ENCODE data around the gene TMSB15C. TPM values are rescaled to one million over a fixed set of nuclear protein-coding genes. Genes with fewer than 3 reads are reported as not detected.
A peak's percentile ranks its signal among the peaks of the same experiment; 100 is the strongest.
"Not testable (repeated sequence)": the region's sequence is repeated elsewhere in the genome, so short reads cannot be mapped to it uniquely, and the experiment has no call there.

The TMSB15C gene
- total and polyA plus RNA-seq, 5 donors: 0.40 to 1.4 (median 0.94) TPM

- H3K4me1 ChIP-seq (ENCODE audit: control insufficient read depth, insufficient read depth, low read length): no peaks in the 10 kb centered on the region
- intact Hi-C loops (cut with DNase I): loop anchor here in 1 of 4 donors (1.0 kb wide), 1 partner anchor 37 kb away; no protein-coding TSS in a partner anchor
- no peak overlapping the region for H3K4me3 ChIP-seq (ENCODE audit: low read length)
- H3K27ac ChIP-seq (ENCODE audit: low read length): no peak overlapping the region
- H3K27me3 ChIP-seq (ENCODE audit: control insufficient read depth, insufficient read depth): no peaks in the 10 kb centered on the region
- DNase-seq (no peak), ATAC-seq (no peak)
- no peaks in the 10 kb centered on the region for H3K9me3 ChIP-seq (ENCODE audit: control insufficient read depth, low read length)
These were observed 22.9 kb upstream of the TMSB15C start for GRCh38 chrX:104098919-104099318.

DNA sequence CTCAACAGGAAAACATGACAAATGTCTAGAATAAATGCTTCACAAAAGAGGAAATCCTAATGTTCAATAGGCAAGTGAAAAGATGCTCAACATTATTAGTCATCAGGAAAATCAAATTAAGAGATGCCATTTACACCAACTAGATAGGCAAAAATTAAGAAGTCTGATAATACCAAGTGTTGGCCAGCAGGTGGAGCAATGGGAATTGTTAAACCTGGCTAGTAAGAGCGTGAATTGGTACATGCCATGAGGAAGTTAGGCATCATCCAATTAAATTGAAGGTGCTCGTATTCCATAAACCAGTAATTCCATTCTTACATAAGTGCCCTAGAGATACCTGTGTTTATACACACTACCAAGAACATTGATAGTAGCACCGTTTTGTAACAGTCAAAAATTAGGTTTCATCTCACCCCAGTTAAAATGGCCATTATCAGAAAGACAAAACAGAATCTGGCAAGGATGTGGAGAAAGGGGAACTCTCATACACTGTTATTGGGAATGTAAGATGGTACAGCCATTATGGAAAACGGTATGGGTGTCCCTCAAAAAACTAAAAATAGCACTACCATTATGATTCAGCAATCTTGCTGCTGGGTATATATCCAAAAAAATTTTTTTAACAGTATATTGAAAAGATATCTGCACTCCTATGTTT, 22.2 kb upstream of the TMSB15C start:
- WGBS: under 1% methylated on average over 4 of the region's 4 CpGs
- H3K4me3 ChIP-seq (ENCODE audit: low read length): no peak overlapping the region
- intact Hi-C loops (cut with DNase I): loop anchor here in 1 of 4 donors (1.0 kb wide), 1 partner anchor 38 kb away; no protein-coding TSS in a partner anchor
- ATAC-seq (peak in 1 of 2 donors; percentile 73), DNase-seq (peak in 2 of 3 donors; percentile 37 to 46)
- no peaks in the 10 kb centered on the region for H3K4me1 ChIP-seq (ENCODE audit: control insufficient read depth, insufficient read depth, low read length)
- no peaks in the 10 kb centered on the region for H3K9me3 ChIP-seq (ENCODE audit: control insufficient read depth, low read length)
- H3K27ac ChIP-seq (ENCODE audit: low read length): no peak overlapping the region
- H3K27me3 ChIP-seq (ENCODE audit: control insufficient read depth, insufficient read depth): no peaks in the 10 kb centered on the region

DNA sequence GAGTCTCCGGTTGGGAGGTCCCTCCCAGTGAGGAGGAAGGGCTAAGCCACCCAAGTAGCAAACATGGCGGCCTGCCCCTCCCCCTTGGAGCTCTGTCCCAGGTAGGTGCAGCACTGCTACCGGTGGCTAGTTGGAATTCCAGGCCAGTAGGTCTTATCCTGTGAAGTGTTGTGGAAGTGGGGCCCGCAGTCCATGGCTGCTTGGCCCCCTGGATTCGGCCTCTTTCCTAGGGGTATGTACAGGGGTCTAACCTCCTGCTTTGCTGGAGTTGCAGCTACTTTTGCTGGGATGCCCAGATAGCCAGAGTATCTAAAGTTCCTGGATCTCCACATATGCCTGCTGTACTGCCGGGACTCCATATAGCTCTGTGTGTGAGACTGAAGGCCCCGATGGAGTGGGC, 9.9 kb upstream of the TMSB15C start:
- DNase-seq (no peak), ATAC-seq (no peak)
- Histone ChIP-seq H3K27me3 (ENCODE audit: control insufficient read depth, insufficient read depth) (no peaks in the 10 kb centered on the region), H3K27ac (ENCODE audit: low read length) (no peak overlapping the region), H3K4me1 (ENCODE audit: control insufficient read depth, insufficient read depth, low read length) (no peaks in the 10 kb centered on the region), H3K4me3 (ENCODE audit: low read length) (no peak overlapping the region), H3K9me3 (ENCODE audit: control insufficient read depth, low read length) (no peaks in the 10 kb centered on the region)
- 85% methylated on average over 7 of the region's 7 CpGs for WGBS
- intact Hi-C loops (cut with DNase I): no loop called here

GRCh38 chrX:104085477-104085876, 9.4 kb upstream of the TMSB15C start:
- WGBS: 90% methylated on average over 7 of the region's 7 CpGs
- H3K9me3 ChIP-seq (ENCODE audit: control insufficient read depth, low read length): no peaks in the 10 kb centered on the region
- H3K4me3 ChIP-seq (ENCODE audit: low read length): no peak overlapping the region
- intact Hi-C loops (cut with DNase I): no loop called here
- no peaks in the 10 kb centered on the region for H3K4me1 ChIP-seq (ENCODE audit: control insufficient read depth, insufficient read depth, low read length)
- H3K27ac ChIP-seq (ENCODE audit: low read length): no peak overlapping the region
- DNase-seq: peak in 1 of 3 donors; percentile 31
- no peak for ATAC-seq
- no peaks in the 10 kb centered on the region for H3K27me3 ChIP-seq (ENCODE audit: control insufficient read depth, insufficient read depth)

DNA sequence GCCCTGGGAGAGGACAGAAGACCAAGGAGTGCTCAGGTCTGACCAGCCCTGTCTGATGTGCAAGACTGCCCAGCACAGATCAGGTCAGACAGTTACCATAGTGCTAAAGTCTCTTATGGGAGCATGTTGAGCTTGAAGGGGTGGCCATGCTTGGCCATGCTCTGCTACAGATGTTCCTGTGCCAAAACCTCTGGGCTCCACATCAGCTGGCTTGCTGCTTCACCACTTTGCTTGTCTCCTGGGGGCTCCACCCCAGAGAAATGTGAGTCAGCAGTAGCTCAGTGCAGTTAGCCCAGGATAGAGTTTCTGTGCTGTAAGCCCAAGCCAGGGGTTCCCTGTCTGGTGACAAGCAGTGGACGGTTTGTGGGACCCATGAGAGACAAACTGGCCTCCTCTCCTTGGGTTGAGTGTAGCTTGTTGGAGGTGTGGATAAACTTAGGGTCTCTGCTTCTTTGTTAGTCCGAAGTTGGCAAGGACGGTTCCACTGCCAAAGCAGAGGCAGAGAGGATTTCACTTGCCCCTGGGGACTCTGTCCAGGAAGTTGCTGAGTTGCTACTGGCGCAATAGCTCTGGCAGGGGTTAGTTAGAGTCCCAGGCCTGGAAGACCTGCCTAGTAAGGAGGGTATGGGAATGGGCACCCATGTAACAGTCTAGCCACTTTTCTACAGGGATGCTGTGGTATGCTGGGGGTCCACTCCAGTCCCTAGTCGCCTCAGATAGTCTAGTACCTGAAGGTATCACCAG, 8.7 kb upstream of the TMSB15C start:
- H3K9me3 ChIP-seq (ENCODE audit: control insufficient read depth, low read length): no peaks in the 10 kb centered on the region
- no peak overlapping the region for H3K4me3 ChIP-seq (ENCODE audit: low read length)
- peak; percentile 27 to 54 (median 39) for DNase-seq
- no peaks in the 10 kb centered on the region for H3K4me1 ChIP-seq (ENCODE audit: control insufficient read depth, insufficient read depth, low read length)
- H3K27me3 ChIP-seq (ENCODE audit: control insufficient read depth, insufficient read depth): no peaks in the 10 kb centered on the region
- H3K27ac ChIP-seq (ENCODE audit: low read length): no peak overlapping the region
- intact Hi-C loops (cut with DNase I): no loop called here
- peak in 1 of 2 donors; percentile 45 for ATAC-seq
- 47% methylated on average over 5 of the region's 5 CpGs for WGBS

DNA sequence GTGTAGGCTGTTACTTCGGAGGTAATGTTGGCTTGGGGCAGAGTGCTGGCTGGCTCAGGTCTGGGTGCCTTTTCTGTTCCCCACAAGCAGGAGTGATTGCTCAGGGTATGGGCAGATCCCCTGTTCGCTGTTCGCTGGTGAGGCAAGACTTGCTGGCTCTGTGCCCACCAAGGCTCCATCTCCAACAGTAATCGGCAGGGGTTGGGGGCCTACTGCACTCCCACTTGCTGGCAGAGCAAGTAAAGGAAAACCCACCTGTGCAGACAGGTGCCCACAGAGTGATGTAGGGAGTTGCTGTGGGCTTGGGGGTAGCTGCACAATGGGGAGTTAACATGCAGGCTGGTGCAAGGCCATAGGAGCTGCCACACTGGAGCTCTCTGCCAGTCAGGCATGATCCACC, 8.0 kb upstream of the TMSB15C start:
- H3K9me3 ChIP-seq (ENCODE audit: control insufficient read depth, low read length): no peaks in the 10 kb centered on the region
- ATAC-seq (no peak), DNase-seq (peak in 1 of 3 donors; percentile 38)
- H3K4me3 ChIP-seq (ENCODE audit: low read length): no peak overlapping the region
- H3K27me3 ChIP-seq (ENCODE audit: control insufficient read depth, insufficient read depth): no peaks in the 10 kb centered on the region
- 90% methylated on average over 4 of the region's 4 CpGs for WGBS
- no peak overlapping the region for H3K27ac ChIP-seq (ENCODE audit: low read length)
- no peaks in the 10 kb centered on the region for H3K4me1 ChIP-seq (ENCODE audit: control insufficient read depth, insufficient read depth, low read length)
- intact Hi-C loops (cut with DNase I): no loop called here

DNA sequence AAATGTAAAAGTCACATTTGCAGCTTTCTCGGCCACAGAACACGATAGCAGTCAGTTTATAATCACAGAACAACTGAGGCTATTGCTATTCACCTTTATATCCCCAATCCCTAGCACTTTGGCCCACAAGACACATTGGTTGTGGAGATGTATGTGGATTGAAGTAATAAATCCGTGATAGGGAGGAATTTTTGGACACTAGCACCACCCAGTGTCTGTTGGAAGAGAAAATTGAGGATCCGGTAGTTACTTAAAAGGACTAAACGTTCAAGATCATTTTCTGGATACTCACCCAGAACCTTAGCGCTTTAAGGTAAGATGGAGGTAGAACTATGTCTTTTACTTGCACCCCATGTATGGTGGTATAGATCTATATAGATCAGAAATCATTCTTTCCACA, 1.8 kb upstream of the TMSB15C start:
- DNase-seq; H3K27ac ChIP-seq (ENCODE audit: low read length); intact Hi-C loops (cut with DNase I); H3K4me3 ChIP-seq (ENCODE audit: low read length); ATAC-seq; H3K4me1 ChIP-seq (ENCODE audit: control insufficient read depth, insufficient read depth, low read length); H3K9me3 ChIP-seq (ENCODE audit: control insufficient read depth, low read length); H3K27me3 ChIP-seq (ENCODE audit: control insufficient read depth, insufficient read depth): not testable (repeated sequence)
- no CpG with 5 or more reads among the region's 6 CpGs for WGBS

GRCh38 chrX:104062636-104063035, 13.4 kb downstream of the TMSB15C start:
- H3K27ac ChIP-seq (ENCODE audit: low read length); ATAC-seq; H3K4me3 ChIP-seq (ENCODE audit: low read length); H3K4me1 ChIP-seq (ENCODE audit: control insufficient read depth, insufficient read depth, low read length); H3K9me3 ChIP-seq (ENCODE audit: control insufficient read depth, low read length); intact Hi-C loops (cut with DNase I); H3K27me3 ChIP-seq (ENCODE audit: control insufficient read depth, insufficient read depth); DNase-seq: not testable (repeated sequence)
- WGBS: 96% methylated on average over 8 of the region's 18 CpGs

- no CpG with 5 or more reads among the region's 13 CpGs for WGBS
These were observed 21.1 kb downstream of the TMSB15C start for GRCh38 chrX:104054956-104055355.

DNA sequence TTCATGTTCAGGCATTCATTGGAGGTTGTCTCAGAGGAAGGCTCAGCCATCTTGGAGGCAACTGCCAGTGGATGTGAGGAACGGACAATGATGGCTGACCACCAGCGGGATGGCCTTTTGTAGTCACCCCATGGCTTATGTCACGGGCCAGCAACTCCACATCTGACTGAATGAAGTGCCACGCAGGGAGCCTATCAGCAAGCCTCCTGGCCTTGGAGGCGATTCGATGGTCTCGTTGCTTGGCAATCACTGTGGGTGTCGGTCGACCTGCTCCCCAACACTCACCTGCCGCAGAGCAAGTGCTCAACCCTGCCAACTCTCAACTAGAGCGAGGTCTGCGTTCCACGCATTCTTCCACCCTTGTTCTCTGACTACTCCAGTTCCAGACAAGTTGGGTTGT, 28.9 kb downstream of the TMSB15C start:
- H3K9me3 ChIP-seq (ENCODE audit: control insufficient read depth, low read length): no peaks in the 10 kb centered on the region
- H3K4me1 ChIP-seq (ENCODE audit: control insufficient read depth, insufficient read depth, low read length): no peaks in the 10 kb centered on the region
- no peak overlapping the region for H3K4me3 ChIP-seq (ENCODE audit: low read length)
- DNase-seq (no peak), ATAC-seq (no peak)
- WGBS: 92% methylated on average over 13 of the region's 13 CpGs
- no peak overlapping the region for H3K27ac ChIP-seq (ENCODE audit: low read length)
- no peaks in the 10 kb centered on the region for H3K27me3 ChIP-seq (ENCODE audit: control insufficient read depth, insufficient read depth)
- intact Hi-C loops (cut with DNase I): no loop called here

More at GRCh38 chrX:104054956-104055355, 21.1 kb downstream of the TMSB15C start:
- H3K4me1 ChIP-seq (ENCODE audit: control insufficient read depth, insufficient read depth, low read length); intact Hi-C loops (cut with DNase I); H3K9me3 ChIP-seq (ENCODE audit: control insufficient read depth, low read length); DNase-seq; H3K27me3 ChIP-seq (ENCODE audit: control insufficient read depth, insufficient read depth); H3K4me3 ChIP-seq (ENCODE audit: low read length); H3K27ac ChIP-seq (ENCODE audit: low read length); ATAC-seq: not testable (repeated sequence)

- 81% methylated on average over 5 of the region's 5 CpGs for WGBS
These were observed 30.4 kb downstream of the TMSB15C start for GRCh38 chrX:104045642-104046041.

More at GRCh38 chrX:104045642-104046041, 30.4 kb downstream of the TMSB15C start:
- Histone ChIP-seq H3K27ac (ENCODE audit: low read length) (no peak overlapping the region), H3K9me3 (ENCODE audit: control insufficient read depth, low read length) (no peaks in the 10 kb centered on the region), H3K4me1 (ENCODE audit: control insufficient read depth, insufficient read depth, low read length) (no peaks in the 10 kb centered on the region), H3K27me3 (ENCODE audit: control insufficient read depth, insufficient read depth) (no peaks in the 10 kb centered on the region), H3K4me3 (ENCODE audit: low read length) (no peak overlapping the region)
- DNase-seq (no peak), ATAC-seq (no peak)
- intact Hi-C loops (cut with DNase I): no loop called here
